HEK293 (cell line): ENCODE results near the gene USP16.
A peak's percentile ranks its signal among the peaks of the same experiment; 100 is the strongest.

Source experiments
- HOXA7 ChIP-seq: sonication (generic); formaldehyde crosslinking; IDR thresholded peaks from 2 replicates; pipeline ENCODE4 v1.8.1; 2022; ENCODE audit warnings: missing genetic modification reagents, borderline replicate concordance
- HOXC10 ChIP-seq: sonication (generic); formaldehyde crosslinking; IDR thresholded peaks from 2 replicates; pipeline ENCODE4 v1.8.1; 2023; ENCODE audit warnings: mild to moderate bottlenecking, missing genetic modification reagents
- IKZF3 ChIP-seq: fragments of 450-650 bp; IDR thresholded peaks from 2 replicates; pipeline ENCODE4 v1.5.0; 2018; ENCODE audit warnings: missing biosample characterization, mild to moderate bottlenecking, missing genetic modification characterization, moderate library complexity
- KLF8 ChIP-seq: fragments of 450-650 bp; formaldehyde crosslinking; IDR thresholded peaks from 2 replicates; pipeline ENCODE4 v1.5.1; 2016; ENCODE audit warnings: missing biosample characterization, missing genetic modification characterization
- MZF1 ChIP-seq: fragments of 450-650 bp; formaldehyde crosslinking; IDR thresholded peaks from 2 replicates; pipeline ENCODE4 v1.5.1; 2017; ENCODE audit warnings: missing biosample characterization, missing genetic modification characterization, borderline replicate concordance
- PBX3 ChIP-seq: sonication (generic); formaldehyde crosslinking; IDR thresholded peaks from 2 replicates; pipeline ENCODE4 v1.8.1; 2022; ENCODE audit warnings: mild to moderate bottlenecking, moderate library complexity, missing genetic modification reagents
- RBAK ChIP-seq: fragments of 450-650 bp; formaldehyde crosslinking; IDR thresholded peaks from 2 replicates; pipeline ENCODE4 v1.5.1; 2016; ENCODE audit warnings: missing biosample characterization, missing genetic modification characterization
- REST ChIP-seq: fragments of 450-650 bp; formaldehyde crosslinking; IDR thresholded peaks from 2 replicates; pipeline ENCODE4 v1.5.1; 2016; ENCODE audit warnings: missing biosample characterization, missing genetic modification characterization
- SP3 ChIP-seq: fragments of 450-650 bp; formaldehyde crosslinking; IDR thresholded peaks from 2 replicates; pipeline ENCODE4 v1.5.1; 2016; ENCODE audit warnings: missing biosample characterization, missing genetic modification characterization
- WT1 ChIP-seq: fragments of 450-650 bp; formaldehyde crosslinking; IDR thresholded peaks from 2 replicates; pipeline ENCODE4 v1.5.1; 2016; ENCODE audit warnings: missing biosample characterization, missing genetic modification characterization
- ZBTB1 ChIP-seq: fragments of 450-650 bp; formaldehyde crosslinking; IDR thresholded peaks from 2 replicates; pipeline ENCODE4 v1.5.1; 2016; ENCODE audit warnings: missing biosample characterization, missing genetic modification characterization
- ZBTB20 ChIP-seq: fragments of 450-650 bp; formaldehyde crosslinking; IDR thresholded peaks from 2 replicates; pipeline ENCODE4 v1.5.1; 2016; ENCODE audit warnings: missing biosample characterization, missing genetic modification characterization
- ZBTB44 ChIP-seq: fragments of 450-650 bp; IDR thresholded peaks from 2 replicates; pipeline ENCODE4 v1.5.1; 2018; ENCODE audit warnings: missing biosample characterization, mild to moderate bottlenecking, missing genetic modification characterization
- ZFP41 ChIP-seq: fragments of 450-650 bp; formaldehyde crosslinking; IDR thresholded peaks from 2 replicates; pipeline ENCODE4 v1.5.1; 2016; ENCODE audit warnings: missing biosample characterization, missing genetic modification characterization, borderline replicate concordance
- ZNF10 ChIP-seq: fragments of 450-650 bp; formaldehyde crosslinking; IDR thresholded peaks from 2 replicates; pipeline ENCODE4 v1.5.1; 2017; ENCODE audit warnings: missing biosample characterization, missing genetic modification characterization
- ZNF112 ChIP-seq: fragments of 450-650 bp; formaldehyde crosslinking; IDR thresholded peaks from 2 replicates; pipeline ENCODE4 v1.5.0; 2017; ENCODE audit warnings: missing biosample characterization, missing genetic modification characterization
- ZNF121 ChIP-seq: fragments of 450-650 bp; formaldehyde crosslinking; IDR thresholded peaks from 2 replicates; pipeline ENCODE4 v1.5.1; 2016; ENCODE audit warnings: missing biosample characterization, missing genetic modification characterization
- ZNF146 ChIP-seq: fragments of 450-650 bp; formaldehyde crosslinking; IDR thresholded peaks from 2 replicates; pipeline ENCODE4 v1.5.1; 2016; ENCODE audit warnings: missing biosample characterization, missing genetic modification characterization
- ZNF155 ChIP-seq: fragments of 450-650 bp; formaldehyde crosslinking; IDR thresholded peaks from 2 replicates; pipeline ENCODE4 v1.5.1; 2016; ENCODE audit warnings: missing biosample characterization, missing genetic modification characterization
- ZNF169 ChIP-seq: fragments of 450-650 bp; formaldehyde crosslinking; IDR thresholded peaks from 2 replicates; pipeline ENCODE4 v1.5.1; 2016; ENCODE audit warnings: missing biosample characterization, missing genetic modification characterization
- ZNF19 ChIP-seq: fragments of 450-650 bp; formaldehyde crosslinking; IDR thresholded peaks from 2 replicates; pipeline ENCODE4; 2016; ENCODE audit warnings: missing biosample characterization, missing genetic modification characterization, low read depth
- ZNF214 ChIP-seq: fragments of 450-650 bp; formaldehyde crosslinking; IDR thresholded peaks from 2 replicates; pipeline ENCODE4 v1.5.1; 2017; ENCODE audit warnings: missing biosample characterization, mild to moderate bottlenecking, missing genetic modification characterization, borderline replicate concordance
- ZNF223 ChIP-seq: fragments of 450-650 bp; formaldehyde crosslinking; IDR thresholded peaks from 2 replicates; pipeline ENCODE4 v1.5.1; 2016; ENCODE audit warnings: missing biosample characterization, missing genetic modification characterization
- ZNF266 ChIP-seq: fragments of 450-650 bp; formaldehyde crosslinking; IDR thresholded peaks from 2 replicates; pipeline ENCODE4 v1.5.1; 2016; ENCODE audit warnings: missing biosample characterization, missing genetic modification characterization, low read depth
- ZNF433 ChIP-seq: fragments of 450-650 bp; formaldehyde crosslinking; IDR thresholded peaks from 2 replicates; pipeline ENCODE4 v1.5.1; 2016; ENCODE audit warnings: missing biosample characterization, missing genetic modification characterization, low read depth
- ZNF658 ChIP-seq: fragments of 450-650 bp; formaldehyde crosslinking; IDR thresholded peaks from 2 replicates; pipeline ENCODE4; 2016; ENCODE audit warnings: missing biosample characterization, missing genetic modification characterization
- ZNF76 ChIP-seq: fragments of 450-650 bp; formaldehyde crosslinking; IDR thresholded peaks from 2 replicates; pipeline ENCODE4; 2016; ENCODE audit warnings: low read depth, missing biosample characterization, missing genetic modification characterization, borderline replicate concordance
- TF ChIP-seq, protein P1 (sequence below): fragments of 450-650 bp; formaldehyde crosslinking; IDR thresholded peaks from 2 replicates; pipeline ENCODE4 v1.5.1; 2016; ENCODE audit warnings: missing biosample characterization, missing genetic modification characterization
- TF ChIP-seq, protein P2 (sequence below): fragments of 450-650 bp; formaldehyde crosslinking; optimal IDR thresholded peaks from 2 replicates; pipeline ENCODE3; 2016; ENCODE audit warnings: missing biosample characterization, mild to moderate bottlenecking, missing genetic modification characterization
- TF ChIP-seq, protein P3 (sequence below): fragments of 450-650 bp; formaldehyde crosslinking; IDR thresholded peaks from 2 replicates; pipeline ENCODE4 v1.5.1; 2016; ENCODE audit warnings: missing biosample characterization, missing genetic modification characterization
- TF ChIP-seq, protein P4 (sequence below): fragments of 450-650 bp; formaldehyde crosslinking; IDR thresholded peaks from 2 replicates; pipeline ENCODE4 v1.5.1; 2016; ENCODE audit warnings: missing biosample characterization, missing genetic modification characterization

Gene USP16

DNA sequence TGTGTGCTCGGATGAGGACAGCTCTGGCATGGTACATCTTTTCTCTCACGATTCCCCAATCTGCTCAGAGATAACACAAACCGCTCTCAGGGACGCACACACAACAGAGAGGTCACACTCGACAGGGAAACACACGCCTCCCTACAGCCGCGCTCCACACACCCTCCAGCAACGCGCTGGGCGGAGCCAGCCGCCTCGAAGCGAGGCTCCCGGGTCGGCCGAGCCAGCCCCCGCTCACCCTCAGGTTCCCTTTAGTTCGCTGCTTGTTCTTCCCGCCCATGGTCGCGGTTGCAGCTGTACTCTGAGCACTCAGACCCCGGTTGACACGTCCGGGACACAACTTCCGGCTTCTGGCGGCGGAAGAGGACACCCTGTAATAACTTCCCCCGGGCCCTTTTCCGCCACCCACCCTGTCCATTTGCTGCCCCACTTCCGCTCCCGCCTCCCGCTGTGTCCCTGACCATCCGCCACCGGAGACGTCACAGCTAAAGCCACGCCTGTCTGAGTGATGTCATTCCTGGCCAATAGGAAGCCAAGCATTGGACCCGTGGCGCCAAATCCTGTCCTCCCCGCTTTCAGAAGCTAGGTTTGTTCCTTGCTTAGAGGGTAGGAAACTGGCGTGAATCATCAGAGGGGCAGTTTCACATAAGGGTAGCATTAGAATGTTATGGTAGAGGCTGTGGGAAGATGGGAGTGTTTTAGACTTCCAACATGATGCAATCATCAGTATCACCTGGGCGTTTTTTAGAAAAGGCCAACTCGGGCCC lies 31.8 kb upstream of the USP16 start, which contains the start of gene LTN1 (continued):
- TF ChIP-seq ZNF146 (tag by site-specific recombination) (0 out of 2 replicates have a peak, but pooled peaks have one; percentile 25), REST (peak; percentile 54; the same call in 1 of the 2 replicates), ZNF19 (no peak), PBX3 (peak; percentile 93), HOXA7 (CRISPR knock-in tag) (no peak), ZNF112 (tag by site-specific recombination) (no peak), ZBTB44 (tag by site-specific recombination) (no peak), RBAK (tag by site-specific recombination) (no peak), KLF8 (peak; percentile 99), ZNF223 (tag by site-specific recombination) (no peak), IKZF3 (tag by site-specific recombination) (no peak; the same call in 1 of the 2 replicates), ZNF214 (tag by site-specific recombination) (no peak), ZBTB1 (tag by site-specific recombination) (peak; percentile 47; the same call in 1 of the 2 replicates), ZNF266 (tag by site-specific recombination) (no peak), ZNF10 (tag by site-specific recombination) (no peak), WT1 (peak; percentile 55; the same call in 1 of the 2 replicates), ZNF433 (tag by site-specific recombination) (no peak), ZNF169 (tag by site-specific recombination) (no peak), HOXC10 (CRISPR knock-in tag) (no peak), SP3 (peak; percentile 99), ZFP41 (tag by site-specific recombination) (no peak), ZNF155 (tag by site-specific recombination) (no peak), ZNF658 (tag by site-specific recombination) (no peak), ZBTB20 (peak; percentile 95), MZF1 (no peak), ZNF121 (tag by site-specific recombination) (no peak), ZNF76 (tag by site-specific recombination) (peak; percentile 82; the same call in 1 of the 2 replicates)
- TF ChIP-seq, protein P1, sequence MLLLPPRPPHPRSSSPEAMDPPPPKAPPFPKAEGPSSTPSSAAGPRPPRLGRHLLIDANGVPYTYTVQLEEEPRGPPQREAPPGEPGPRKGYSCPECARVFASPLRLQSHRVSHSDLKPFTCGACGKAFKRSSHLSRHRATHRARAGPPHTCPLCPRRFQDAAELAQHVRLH (tag by site-specific recombination) = peak; percentile 99
- TF ChIP-seq, protein P2, sequence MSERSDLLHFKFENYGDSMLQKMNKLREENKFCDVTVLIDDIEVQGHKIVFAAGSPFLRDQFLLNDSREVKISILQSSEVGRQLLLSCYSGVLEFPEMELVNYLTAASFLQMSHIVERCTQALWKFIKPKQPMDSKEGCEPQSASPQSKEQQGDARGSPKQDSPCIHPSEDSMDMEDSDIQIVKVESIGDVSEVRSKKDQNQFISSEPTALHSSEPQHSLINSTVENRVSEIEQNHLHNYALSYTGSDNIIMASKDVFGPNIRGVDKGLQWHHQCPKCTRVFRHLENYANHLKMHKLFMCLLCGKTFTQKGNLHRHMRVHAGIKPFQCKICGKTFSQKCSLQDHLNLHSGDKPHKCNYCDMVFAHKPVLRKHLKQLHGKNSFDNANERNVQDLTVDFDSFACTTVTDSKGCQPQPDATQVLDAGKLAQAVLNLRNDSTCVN (tag by site-specific recombination) = peak; percentile 57
- TF ChIP-seq, protein P3, sequence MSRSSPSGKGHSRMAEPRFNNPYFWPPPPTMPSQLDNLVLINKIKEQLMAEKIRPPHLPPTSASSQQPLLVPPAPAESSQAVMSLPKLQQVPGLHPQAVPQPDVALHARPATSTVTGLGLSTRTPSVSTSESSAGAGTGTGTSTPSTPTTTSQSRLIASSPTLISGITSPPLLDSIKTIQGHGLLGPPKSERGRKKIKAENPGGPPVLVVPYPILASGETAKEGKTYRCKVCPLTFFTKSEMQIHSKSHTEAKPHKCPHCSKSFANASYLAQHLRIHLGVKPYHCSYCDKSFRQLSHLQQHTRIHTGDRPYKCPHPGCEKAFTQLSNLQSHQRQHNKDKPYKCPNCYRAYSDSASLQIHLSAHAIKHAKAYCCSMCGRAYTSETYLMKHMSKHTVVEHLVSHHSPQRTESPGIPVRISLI (tag by site-specific recombination) = no peak
- TF ChIP-seq, protein P4, sequence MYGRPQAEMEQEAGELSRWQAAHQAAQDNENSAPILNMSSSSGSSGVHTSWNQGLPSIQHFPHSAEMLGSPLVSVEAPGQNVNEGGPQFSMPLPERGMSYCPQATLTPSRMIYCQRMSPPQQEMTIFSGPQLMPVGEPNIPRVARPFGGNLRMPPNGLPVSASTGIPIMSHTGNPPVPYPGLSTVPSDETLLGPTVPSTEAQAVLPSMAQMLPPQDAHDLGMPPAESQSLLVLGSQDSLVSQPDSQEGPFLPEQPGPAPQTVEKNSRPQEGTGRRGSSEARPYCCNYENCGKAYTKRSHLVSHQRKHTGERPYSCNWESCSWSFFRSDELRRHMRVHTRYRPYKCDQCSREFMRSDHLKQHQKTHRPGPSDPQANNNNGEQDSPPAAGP (tag by site-specific recombination) = peak; percentile 96
